Measurements from ENCODE around the gene LRRN2.
A peak's percentile ranks its signal among the peaks of the same experiment; 100 is the strongest.
"Not testable (repeated sequence)": the region's sequence is repeated elsewhere in the genome, so short reads cannot be mapped to it uniquely, and the experiment has no call there.

The LRRN2 gene

DNA sequence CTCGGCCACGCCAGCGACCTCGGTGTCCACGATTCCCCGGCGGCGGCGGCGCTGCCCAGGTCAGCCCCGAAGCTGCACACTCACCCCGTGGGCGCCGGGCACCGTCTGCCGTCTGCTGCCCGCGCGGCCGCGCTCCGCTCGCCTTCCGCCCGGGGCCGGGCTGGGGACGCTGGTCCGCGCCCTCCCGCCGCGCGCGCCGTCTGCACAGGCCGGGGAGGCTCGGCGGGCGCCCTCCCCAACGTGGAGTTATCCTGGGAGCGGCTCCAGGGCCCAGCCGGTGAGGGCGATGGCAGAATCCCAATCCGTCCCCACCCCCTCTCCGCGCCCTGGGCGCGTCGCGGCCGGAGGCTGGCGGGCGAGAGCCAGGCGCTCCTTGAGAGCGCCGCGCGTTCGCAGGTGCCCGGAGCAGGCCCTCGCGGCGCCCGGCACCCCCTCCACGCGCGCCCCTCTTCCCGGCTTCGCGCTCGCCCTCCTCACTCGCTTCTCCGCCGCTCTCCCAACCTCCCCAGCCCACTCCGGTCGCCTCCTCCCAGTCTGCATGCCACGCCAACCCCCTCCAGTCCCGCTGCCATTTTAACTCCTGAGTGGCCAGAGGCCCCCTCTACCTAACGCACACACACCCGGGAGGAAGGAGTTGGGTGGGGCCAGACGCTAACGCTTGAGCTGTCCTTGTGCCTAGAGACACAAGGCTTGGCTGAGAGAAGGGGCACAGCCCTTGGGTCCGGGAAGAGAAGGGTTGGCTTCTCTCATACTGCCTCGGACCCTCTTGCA is at the start of gene LRRN2:
Gene LRRN2, minus strand, starts transcription at position 503 of the 771 bp plus-strand sequence. CDS start 65,746 bp downstream, outside the sequence.
- no peaks in the 10 kb centered on the region for H3K9me3 Mint-ChIP-seq
- H3K27me3 Mint-ChIP-seq, result peaks cover 40% of the 10 kb centered on the region

GRCh38 chr1:204735042-204735441 is 49.5 kb upstream of the LRRN2 start:
- H3K4me1 Mint-ChIP-seq (ENCODE audit: low read depth), result no peaks in the 10 kb centered on the region
- H3K9me3 Mint-ChIP-seq, result peaks cover 7% of the 10 kb centered on the region
- H3K36me3 Mint-ChIP-seq (ENCODE audit: low read depth), result no peaks in the 10 kb centered on the region
- peaks cover 28% of the 10 kb centered on the region for H3K27me3 Mint-ChIP-seq
- no peak overlapping the region for H3K4me3 Mint-ChIP-seq
- H3K27ac Mint-ChIP-seq, result no peak overlapping the region

More for the DNA sequence above, at the start of gene LRRN2:
- Mint-ChIP-seq H3K36me3 (ENCODE audit: low read depth) (no peaks in the 10 kb centered on the region), H3K27ac (no peak within 1 kb of the TSS), H3K4me3 (peak within 1 kb of the TSS; percentile 48), H3K4me1 (ENCODE audit: low read depth) (peaks cover 9% of the 10 kb centered on the region)

DNA sequence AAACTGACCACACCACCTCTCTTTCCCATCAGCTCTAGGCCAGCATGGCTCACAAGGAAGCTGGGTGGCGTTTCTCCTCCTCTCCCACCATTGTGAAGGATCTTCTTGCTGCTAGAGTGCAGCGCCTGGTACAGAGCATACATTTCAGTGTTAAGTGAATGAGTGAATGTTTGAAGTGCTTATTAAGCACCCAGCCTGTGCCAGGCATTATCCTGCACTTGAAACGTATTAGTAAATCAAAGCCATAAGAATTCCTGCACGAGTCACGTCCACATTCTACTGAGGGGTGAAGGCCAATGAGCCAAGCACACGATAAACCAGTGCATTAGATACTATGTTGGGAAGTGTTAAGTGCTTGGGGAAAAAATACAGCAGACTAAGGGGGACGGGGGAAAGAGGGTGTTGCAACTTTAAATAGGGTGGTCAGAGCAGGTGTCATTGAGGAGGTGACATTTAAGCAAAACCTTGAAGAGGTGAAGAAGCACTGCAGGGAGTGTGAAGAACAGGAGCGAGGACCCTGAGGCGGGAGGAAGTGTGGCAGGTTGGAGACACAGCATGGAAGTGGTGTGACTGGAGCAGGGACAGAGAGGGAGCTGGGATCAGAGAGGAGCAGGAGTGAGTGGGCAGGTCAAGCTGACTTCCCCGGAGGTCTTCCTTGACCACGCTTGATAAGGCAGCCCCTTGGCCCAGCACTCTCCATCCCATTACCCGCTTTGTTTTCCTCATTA is 48.5 kb upstream of the LRRN2 start:
- Mint-ChIP-seq H3K27me3 (peaks cover 28% of the 10 kb centered on the region), H3K4me3 (no peak overlapping the region)

GRCh38 chr1:204733289-204733688 is 47.8 kb upstream of the LRRN2 start:
- peaks cover 29% of the 10 kb centered on the region for H3K27me3 Mint-ChIP-seq
- no peak overlapping the region for H3K27ac Mint-ChIP-seq
- H3K36me3 Mint-ChIP-seq (ENCODE audit: low read depth), result no peaks in the 10 kb centered on the region
- peaks cover 5% of the 10 kb centered on the region for H3K9me3 Mint-ChIP-seq
- H3K4me3 Mint-ChIP-seq, result no peak overlapping the region
- no peaks in the 10 kb centered on the region for H3K4me1 Mint-ChIP-seq (ENCODE audit: low read depth)

More for the DNA sequence above, 48.5 kb upstream of the LRRN2 start:
- no peaks in the 10 kb centered on the region for H3K36me3 Mint-ChIP-seq (ENCODE audit: low read depth)
- H3K4me1 Mint-ChIP-seq (ENCODE audit: low read depth), result no peaks in the 10 kb centered on the region
- peaks cover 7% of the 10 kb centered on the region for H3K9me3 Mint-ChIP-seq
- H3K27ac Mint-ChIP-seq, result no peak overlapping the region

DNA sequence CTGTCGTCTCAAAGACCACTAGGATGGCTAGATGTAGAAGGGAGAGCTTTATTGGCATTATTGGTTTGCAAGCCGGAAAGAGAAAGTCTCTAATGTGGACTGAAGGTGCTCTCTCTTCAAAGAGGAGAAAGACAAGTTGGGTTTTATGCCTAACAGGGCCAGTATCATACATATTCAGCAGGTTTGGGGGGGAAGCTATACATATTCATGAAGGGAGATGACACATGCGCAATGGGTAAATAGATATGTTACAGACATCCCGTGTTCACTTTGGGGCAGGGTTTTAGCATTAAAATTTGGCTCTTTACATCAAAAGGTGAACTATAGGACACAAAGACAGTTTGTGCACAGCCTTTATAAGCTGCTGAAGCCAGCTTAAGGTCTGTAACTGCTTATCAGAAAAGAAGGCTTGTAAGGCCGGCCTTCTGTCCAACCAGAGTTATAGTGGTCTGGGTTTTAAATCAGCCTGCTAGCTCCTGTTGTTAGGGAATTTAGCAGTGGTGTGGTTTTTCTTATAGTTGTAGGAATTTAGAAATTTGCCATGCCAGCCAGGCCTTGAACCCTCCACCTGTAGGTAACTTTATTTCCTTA is 46.5 kb upstream of the LRRN2 start:
- H3K4me1 Mint-ChIP-seq (ENCODE audit: low read depth), result no peaks in the 10 kb centered on the region
- peaks cover 3% of the 10 kb centered on the region for H3K9me3 Mint-ChIP-seq
- H3K27me3 Mint-ChIP-seq, result peaks cover 25% of the 10 kb centered on the region
- no peak overlapping the region for H3K4me3 Mint-ChIP-seq
- no peaks in the 10 kb centered on the region for H3K36me3 Mint-ChIP-seq (ENCODE audit: low read depth)
- H3K27ac Mint-ChIP-seq, result no peak overlapping the region

DNA sequence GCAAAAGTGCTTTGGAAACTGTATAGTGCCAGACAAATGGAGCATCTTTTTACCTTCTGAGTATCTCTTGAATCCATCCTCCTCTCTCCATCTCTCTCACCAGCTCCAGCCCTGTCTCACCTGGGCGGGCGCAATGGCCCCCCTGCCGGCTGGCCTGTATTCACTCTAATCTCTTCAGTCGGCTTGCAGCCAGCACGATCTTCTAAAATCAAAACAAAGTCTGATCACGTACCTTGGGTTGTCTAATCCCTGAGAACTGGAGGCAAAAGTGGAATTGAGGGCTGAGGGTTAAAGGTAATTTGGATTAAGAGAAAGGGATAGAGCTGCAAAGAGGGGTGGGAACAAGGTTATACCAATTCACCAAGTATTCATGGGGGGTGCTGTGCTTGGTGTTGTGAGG is 46.0 kb upstream of the LRRN2 start:
- H3K36me3 Mint-ChIP-seq (ENCODE audit: low read depth), result no peaks in the 10 kb centered on the region
- H3K9me3 Mint-ChIP-seq, result no peaks in the 10 kb centered on the region
- H3K4me1 Mint-ChIP-seq (ENCODE audit: low read depth), result no peaks in the 10 kb centered on the region
- no peak overlapping the region for H3K4me3 Mint-ChIP-seq
- peaks cover 21% of the 10 kb centered on the region for H3K27me3 Mint-ChIP-seq
- no peak overlapping the region for H3K27ac Mint-ChIP-seq

DNA sequence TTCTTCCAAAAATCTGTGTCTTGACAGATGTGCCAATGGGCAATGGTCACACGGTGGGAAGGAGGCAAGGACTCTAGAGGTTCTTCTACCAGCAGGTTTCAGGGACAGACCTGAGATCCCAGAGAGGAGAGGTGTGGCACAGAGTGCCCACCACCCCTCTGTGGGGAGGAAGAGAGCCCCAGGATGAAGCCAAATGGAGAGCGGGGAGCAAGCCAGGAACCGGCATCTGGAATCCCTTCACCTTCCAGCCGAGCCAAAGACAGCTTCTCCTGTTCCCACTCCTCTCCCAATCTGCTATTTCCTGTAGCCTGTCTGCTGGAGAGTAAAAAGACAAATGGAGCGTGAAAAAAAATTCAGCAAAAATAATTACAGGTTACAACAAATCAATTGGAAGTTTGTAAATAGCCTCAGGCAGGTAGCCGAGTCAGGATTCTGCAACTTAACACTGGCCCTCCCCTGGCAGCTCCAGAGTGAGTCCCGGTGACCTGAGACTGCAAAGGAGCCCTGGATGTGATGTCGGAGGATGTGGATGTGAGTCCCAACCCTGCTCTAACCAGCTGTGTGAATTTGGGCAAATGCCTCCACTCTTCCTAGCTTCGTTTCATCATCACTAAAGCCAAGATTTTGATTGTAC is 45.4 kb upstream of the LRRN2 start:
- Mint-ChIP-seq H3K9me3 (no peaks in the 10 kb centered on the region), H3K27ac (no peak overlapping the region), H3K4me3 (no peak overlapping the region), H3K27me3 (peaks cover 23% of the 10 kb centered on the region), H3K36me3 (ENCODE audit: low read depth) (no peaks in the 10 kb centered on the region), H3K4me1 (ENCODE audit: low read depth) (no peaks in the 10 kb centered on the region)

GRCh38 chr1:204729516-204729915 is 44.0 kb upstream of the LRRN2 start:
- no peaks in the 10 kb centered on the region for H3K36me3 Mint-ChIP-seq (ENCODE audit: low read depth)
- H3K4me1 Mint-ChIP-seq (ENCODE audit: low read depth), result no peaks in the 10 kb centered on the region
- no peaks in the 10 kb centered on the region for H3K9me3 Mint-ChIP-seq
- H3K27me3 Mint-ChIP-seq, result peaks cover 19% of the 10 kb centered on the region
- no peak overlapping the region for H3K27ac Mint-ChIP-seq
- no peak overlapping the region for H3K4me3 Mint-ChIP-seq

- no peaks in the 10 kb centered on the region for H3K4me1 Mint-ChIP-seq (ENCODE audit: low read depth)
- H3K27me3 Mint-ChIP-seq, result peaks cover 14% of the 10 kb centered on the region
- no peak overlapping the region for H3K27ac Mint-ChIP-seq
- no peaks in the 10 kb centered on the region for H3K9me3 Mint-ChIP-seq
- no peaks in the 10 kb centered on the region for H3K36me3 Mint-ChIP-seq (ENCODE audit: low read depth)
- no peak overlapping the region for H3K4me3 Mint-ChIP-seq
These were observed 42.9 kb upstream of the LRRN2 start for GRCh38 chr1:204728456-204728855.

- no peaks in the 10 kb centered on the region for H3K4me1 Mint-ChIP-seq (ENCODE audit: low read depth)
- H3K36me3 Mint-ChIP-seq (ENCODE audit: low read depth), result no peaks in the 10 kb centered on the region
- H3K27ac Mint-ChIP-seq, result no peak overlapping the region
- no peak overlapping the region for H3K4me3 Mint-ChIP-seq
- peaks cover 14% of the 10 kb centered on the region for H3K27me3 Mint-ChIP-seq
- no peaks in the 10 kb centered on the region for H3K9me3 Mint-ChIP-seq
These were observed 42.5 kb upstream of the LRRN2 start for GRCh38 chr1:204728045-204728444.

DNA sequence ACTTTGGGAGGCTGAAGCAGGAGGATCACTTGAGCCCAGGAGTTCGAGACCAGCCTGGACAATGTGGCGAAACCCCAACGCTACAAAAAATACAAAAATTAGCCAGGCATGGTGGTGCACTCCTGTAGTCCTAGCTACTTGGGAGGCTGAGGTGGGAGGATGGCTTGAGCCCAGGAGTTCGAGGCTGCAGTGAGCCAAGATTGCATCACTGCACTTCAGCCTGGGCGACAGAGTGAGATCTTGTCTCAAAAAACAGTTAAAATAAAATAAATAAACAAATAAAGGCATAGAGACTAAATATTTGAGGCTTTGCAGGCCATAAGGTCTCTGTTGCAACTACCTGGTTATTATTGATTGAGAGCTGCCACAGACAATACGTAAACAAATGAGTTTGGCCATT is 41.9 kb upstream of the LRRN2 start:
- not testable (repeated sequence) for H3K9me3 Mint-ChIP-seq; H3K36me3 Mint-ChIP-seq (ENCODE audit: low read depth); H3K27ac Mint-ChIP-seq; H3K4me3 Mint-ChIP-seq; H3K4me1 Mint-ChIP-seq (ENCODE audit: low read depth)
- peaks cover 14% of the 10 kb centered on the region for H3K27me3 Mint-ChIP-seq

DNA sequence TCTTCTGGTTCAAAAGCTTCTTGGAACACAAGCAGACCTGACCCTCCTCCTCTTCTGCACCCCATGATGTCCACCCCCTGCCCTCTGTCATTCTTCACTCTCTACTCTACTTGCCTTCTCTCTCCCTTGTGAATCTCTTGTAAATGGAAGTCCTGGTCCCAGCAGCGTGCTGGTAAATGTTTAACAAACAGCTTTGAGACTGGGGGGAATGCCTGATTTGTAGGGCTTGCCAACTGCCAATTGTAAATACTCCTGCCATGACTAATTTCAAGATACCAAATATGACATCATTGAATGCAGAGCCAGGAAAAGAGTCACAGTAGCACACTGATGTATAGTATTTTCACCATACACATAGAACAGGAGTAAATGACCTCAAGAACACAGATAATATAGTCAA is 40.9 kb upstream of the LRRN2 start:
- Mint-ChIP-seq H3K9me3 (no peaks in the 10 kb centered on the region), H3K36me3 (ENCODE audit: low read depth) (no peaks in the 10 kb centered on the region), H3K4me3 (no peak overlapping the region), H3K4me1 (ENCODE audit: low read depth) (no peaks in the 10 kb centered on the region), H3K27ac (no peak overlapping the region), H3K27me3 (peaks cover 9% of the 10 kb centered on the region)

DNA sequence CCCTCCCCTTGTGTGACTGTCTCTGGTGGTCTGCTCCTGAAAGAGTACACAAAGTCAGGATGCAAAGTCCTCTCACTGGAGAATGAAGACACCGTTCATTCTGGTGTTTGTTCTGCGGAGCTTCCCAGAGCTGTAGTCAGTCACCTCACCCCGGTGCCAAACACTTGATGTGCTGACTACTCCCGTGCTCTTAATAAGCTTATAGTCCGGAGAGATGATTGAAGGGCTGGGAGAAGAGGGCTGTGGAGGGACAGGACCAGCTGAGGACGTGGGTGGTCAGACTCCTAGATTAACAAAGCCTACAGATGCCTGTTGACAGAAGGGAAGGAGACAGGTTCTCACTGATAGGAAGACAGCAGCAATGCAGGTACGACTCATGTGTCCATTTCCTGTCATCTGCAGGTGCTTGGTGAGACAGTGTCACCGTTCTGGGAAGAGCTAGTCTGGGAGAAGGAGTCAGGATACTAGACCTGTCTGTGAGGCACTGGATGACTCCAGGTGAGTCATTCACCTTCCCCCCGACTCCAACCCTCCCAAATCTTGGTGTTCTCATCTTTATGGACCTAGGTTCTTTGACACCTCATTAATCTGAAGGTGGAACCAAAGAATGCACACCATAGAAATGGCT is 40.4 kb upstream of the LRRN2 start:
- Mint-ChIP-seq H3K4me1 (ENCODE audit: low read depth) (no peaks in the 10 kb centered on the region), H3K27me3 (peaks cover 8% of the 10 kb centered on the region), H3K4me3 (no peak overlapping the region), H3K9me3 (no peaks in the 10 kb centered on the region), H3K36me3 (ENCODE audit: low read depth) (no peaks in the 10 kb centered on the region), H3K27ac (no peak overlapping the region)

DNA sequence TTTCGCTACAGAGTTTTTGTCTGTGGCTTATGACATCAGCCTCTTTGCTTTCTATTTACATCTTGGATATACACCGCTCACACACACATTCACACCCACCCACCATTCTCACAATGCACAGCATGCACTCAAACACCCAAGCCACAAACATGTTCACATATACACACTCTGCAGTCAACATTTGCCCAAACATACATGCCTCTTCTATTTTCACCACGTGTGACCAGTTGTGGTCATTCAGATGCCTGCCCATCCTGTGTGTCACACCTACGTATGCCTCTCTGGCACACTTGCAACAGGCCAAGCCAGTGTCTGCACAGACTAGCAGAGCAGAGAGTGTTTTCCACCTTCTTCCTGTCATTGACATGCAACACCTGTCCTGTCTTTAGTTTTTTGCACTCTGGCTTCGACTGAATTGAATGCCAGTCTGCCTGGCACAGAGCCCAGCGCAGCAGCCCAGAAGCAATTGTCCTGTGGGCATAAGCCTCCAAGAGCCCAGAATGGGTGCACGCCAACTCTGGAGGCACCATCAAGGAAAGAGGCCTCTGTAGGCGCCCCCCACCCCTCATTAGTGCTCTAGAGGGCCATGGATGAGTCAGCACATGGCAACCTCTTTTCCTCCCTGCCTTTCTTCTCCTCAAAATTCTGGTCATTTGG is 37.7 kb upstream of the LRRN2 start:
- Mint-ChIP-seq H3K4me3 (no peak overlapping the region), H3K27me3 (peaks cover 3% of the 10 kb centered on the region), H3K27ac (no peak overlapping the region), H3K4me1 (ENCODE audit: low read depth) (no peaks in the 10 kb centered on the region), H3K36me3 (ENCODE audit: low read depth) (no peaks in the 10 kb centered on the region), H3K9me3 (no peaks in the 10 kb centered on the region)
